ENCODE data around the gene CACNA1I.

CACNA1I gene

DNA sequence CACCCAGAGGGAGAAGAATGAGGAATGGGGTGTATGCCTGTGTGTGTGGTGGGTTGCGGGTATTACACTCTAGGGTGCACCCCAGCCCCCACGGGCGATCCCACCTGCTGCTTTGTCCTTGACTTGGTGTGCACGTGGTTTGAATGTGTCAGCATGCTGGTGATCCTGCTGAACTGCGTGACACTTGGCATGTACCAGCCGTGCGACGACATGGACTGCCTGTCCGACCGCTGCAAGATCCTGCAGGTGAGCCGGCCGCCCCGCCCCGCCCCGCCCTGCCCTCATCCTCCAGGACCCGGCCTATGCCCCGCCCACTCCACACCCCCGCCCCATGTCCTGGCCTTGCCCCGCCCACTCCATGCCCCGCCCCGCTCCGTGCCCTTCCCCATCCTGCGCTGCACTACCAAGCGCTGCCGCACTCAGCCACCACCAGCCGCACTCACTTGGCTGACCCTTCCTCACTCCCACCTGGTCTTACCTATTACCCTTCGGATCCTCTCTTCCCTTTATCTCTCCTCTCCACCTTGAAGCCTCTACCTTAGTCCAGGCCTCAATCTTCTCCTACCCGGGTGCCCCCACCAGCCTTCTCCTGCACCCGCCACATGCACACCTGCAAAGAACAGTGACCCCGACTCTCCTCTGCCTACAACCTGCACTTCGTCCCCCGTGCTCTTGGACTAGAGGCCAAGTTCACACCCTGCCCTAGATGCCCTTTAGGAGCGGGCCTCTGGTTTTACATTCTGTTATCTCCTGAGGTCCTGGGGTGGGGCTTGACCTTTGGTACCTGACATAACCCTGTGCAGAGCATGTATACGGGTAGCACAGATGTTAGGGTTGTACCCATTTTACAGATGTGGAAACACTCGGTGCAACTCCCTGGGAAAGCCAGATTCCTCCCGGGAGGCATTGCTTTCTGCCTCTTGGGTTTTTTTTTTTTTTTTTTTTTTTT, 27.7 kb downstream of the CACNA1I start:
- DNase-seq (ENCODE audit: low spot score): peak; percentile 58

DNA sequence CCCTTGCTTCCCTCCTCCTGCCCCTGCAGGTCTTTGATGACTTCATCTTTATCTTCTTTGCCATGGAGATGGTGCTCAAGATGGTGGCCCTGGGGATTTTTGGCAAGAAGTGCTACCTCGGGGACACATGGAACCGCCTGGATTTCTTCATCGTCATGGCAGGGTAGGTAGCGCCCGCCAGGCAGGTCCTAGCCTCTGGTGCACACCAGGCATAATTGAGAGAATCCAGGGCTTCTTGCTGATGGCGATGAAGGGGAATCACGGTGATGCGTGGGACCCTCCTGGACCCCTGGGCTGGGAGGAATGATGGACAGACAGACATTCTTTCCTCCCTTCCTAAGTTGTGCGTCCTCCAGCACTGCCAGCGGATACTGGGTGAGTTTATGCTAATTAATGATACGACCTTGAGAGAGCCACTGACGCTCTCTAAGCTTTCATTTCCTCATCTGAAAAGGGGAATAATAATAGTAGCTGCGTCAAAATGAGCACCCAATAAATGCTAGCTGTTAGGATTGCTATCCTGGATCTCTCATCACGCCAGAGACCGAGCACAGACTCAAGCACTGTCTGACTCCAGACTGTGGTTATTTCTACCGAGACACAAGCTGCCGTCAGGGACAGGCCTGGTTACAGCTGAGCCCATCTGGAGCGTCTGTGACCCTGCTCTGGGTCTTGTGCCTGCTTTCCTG, 30.1 kb downstream of the CACNA1I start:
- no peak for DNase-seq (ENCODE audit: low spot score)

GRCh38 chr22:39601180-39601535, 30.6 kb downstream of the CACNA1I start:
- DNase-seq (ENCODE audit: low spot score): no peak

- DNase-seq (ENCODE audit: low spot score): no peak
These were observed 32.8 kb downstream of the CACNA1I start for GRCh38 chr22:39603345-39603744.

DNA sequence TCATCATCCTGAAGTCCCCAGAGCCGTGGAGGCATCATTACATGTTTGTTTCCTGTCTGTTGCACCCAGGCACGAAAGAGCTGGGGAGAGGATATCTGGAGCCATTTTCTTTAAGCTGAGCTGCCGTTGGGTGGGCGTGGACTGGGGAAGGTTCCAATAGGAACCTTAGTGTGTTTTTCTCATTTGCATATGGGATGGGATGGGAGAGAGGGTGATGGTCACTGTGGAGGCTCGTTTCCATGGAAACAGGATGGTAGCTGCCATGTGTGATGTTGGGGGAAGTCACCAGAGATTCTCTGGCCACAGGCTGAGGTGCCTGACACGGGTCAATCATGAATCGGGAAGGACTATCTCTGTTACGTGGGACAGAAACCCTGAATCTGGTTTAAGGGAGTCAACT, 39.7 kb downstream of the CACNA1I start:
- DNase-seq (ENCODE audit: low spot score): no peak

- no peak for DNase-seq (ENCODE audit: low spot score)
These were observed 40.2 kb downstream of the CACNA1I start for GRCh38 chr22:39610766-39611165.

GRCh38 chr22:39611360-39611759, 40.8 kb downstream of the CACNA1I start:
- no peak for DNase-seq (ENCODE audit: low spot score)

GRCh38 chr22:39612811-39613548, 42.4 kb downstream of the CACNA1I start:
- DNase-seq (ENCODE audit: low spot score): no peak

- no peak for DNase-seq (ENCODE audit: low spot score)
These were observed 43.0 kb downstream of the CACNA1I start for GRCh38 chr22:39613549-39613921.

DNA sequence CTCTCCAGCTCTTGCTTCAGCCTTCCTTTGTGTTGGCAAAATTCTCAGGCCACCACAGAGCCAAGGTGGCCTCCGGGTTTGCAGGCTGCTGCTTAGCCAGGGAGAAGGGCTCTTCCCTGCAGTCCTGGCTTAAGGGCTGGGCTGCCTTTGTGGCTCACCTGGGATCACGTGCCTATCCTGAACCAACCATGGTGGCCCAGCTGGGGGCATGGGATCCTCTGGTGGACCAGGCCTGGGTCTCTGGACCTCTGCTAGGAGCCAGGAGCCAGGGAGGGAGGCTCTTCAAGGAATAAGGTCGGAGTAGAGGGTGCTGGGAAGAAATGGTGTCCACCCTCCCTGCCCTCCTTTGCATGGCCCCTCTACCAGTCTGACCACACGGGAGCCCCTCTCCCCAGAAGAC, 43.9 kb downstream of the CACNA1I start:
- no peak for DNase-seq (ENCODE audit: low spot score)

- DNase-seq (ENCODE audit: low spot score): no peak
These were observed 45.5 kb downstream of the CACNA1I start for GRCh38 chr22:39616051-39616450.

DNA sequence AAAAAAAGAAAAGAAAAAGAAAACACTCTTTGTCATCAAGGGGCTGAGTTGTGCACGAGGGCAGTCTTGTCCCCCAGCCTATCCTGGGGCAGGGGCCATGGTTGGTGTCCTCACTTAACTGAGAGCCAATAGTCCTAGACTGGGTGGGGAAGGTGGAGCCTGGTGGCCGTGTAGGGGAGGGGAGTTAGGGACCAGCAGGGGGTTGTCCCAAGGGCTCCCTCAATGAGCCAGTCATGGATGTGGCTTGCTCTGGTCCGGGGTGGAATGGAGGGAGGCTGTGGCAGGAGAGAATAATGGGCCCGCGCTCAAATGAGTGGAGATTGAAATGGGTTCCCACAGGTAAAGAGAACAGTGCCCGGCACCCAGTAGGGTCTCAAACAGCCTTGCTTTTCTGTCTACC, 46.2 kb downstream of the CACNA1I start:
- DNase-seq (ENCODE audit: low spot score): no peak

DNA sequence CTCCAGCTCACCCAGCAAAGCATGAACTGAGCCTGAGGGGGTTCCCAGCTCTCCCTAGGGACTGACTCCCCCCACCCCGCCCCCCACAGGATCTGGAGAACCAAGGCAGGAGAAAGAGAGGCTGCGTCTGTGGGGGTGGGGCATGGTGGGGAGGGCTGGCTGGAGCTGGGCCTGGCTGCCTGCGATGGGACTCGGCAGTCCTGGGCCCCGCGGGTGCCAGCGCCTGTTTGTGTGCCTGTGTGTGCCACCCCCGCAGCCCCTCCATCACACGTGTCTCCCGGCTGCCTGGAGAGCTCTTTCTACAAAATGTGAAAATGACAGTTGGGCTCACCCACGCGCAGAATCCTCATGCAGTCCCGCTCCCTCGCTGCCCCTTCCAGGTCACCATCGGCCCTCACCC, 46.8 kb downstream of the CACNA1I start:
- DNase-seq (ENCODE audit: low spot score): no peak

DNA sequence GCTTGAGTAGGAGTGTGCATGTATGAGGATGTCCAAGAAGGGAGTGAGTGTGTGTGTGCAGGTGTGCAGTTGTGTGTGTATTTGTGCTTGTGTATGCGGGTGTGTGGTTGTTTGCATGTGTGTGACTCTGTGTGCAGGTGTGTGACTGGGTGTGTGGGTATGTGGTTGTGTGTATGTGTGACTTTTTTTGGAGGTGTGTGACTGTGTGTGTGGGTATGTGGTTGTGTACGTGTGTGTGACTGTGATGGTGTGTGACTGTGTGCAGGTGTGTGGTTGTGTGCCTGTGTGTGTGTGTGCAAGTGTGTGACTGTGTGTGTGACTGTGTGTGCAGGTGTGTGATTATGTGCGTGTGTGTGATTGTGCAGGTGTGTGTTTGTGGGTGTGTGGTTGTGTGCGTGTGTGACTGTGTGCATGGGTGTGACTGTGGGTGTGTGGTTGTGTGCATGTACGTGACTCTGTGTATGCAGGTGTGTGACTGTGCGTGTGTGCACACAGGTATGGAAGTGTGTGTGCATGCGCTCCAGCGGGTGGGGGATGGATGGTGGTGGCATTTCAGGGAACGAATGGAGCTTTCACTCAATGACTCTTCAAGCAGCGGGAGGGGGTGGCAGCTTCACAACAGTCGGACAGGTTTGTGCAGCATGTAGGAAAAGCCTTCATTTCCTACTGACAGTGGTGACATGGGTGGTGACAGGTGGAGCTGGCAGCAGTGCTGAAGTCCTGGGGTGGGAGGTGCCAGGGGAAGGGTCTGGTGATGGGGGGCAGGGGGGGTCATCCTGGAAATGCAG, 47.6 kb downstream of the CACNA1I start:
- DNase-seq (ENCODE audit: low spot score): no peak

- DNase-seq (ENCODE audit: low spot score): no peak
These were observed 48.5 kb downstream of the CACNA1I start for GRCh38 chr22:39618996-39619530.

GRCh38 chr22:39620924-39621690, 50.6 kb downstream of the CACNA1I start:
- no peak for DNase-seq (ENCODE audit: low spot score)

- DNase-seq (ENCODE audit: low spot score): no peak
These were observed 51.3 kb downstream of the CACNA1I start for GRCh38 chr22:39621826-39622225.

DNA sequence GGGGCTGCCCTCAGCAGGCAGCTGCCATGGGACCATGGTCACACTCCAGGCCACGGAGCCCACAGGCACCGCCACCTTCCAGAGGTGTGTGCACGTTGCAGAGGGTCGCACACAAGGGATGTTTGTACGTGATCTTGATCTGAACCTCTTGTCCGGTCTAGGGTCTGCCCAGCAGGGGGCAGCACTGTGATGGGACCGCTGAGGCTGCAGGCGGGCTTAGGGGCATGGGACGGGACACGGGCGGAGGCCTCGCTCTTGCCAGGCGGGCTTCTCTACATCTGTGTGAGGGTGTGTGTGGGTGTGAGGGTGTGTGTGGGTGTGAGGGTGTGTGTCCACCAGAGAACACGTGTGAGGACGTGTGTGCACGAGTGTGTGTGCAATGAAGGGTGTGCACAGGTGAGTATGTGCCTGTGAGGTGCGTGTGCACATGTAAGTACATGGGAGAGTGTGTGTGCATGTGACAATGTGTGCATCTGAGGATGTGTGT, 52.4 kb downstream of the CACNA1I start:
- peak; percentile 85 for DNase-seq (ENCODE audit: low spot score)

DNA sequence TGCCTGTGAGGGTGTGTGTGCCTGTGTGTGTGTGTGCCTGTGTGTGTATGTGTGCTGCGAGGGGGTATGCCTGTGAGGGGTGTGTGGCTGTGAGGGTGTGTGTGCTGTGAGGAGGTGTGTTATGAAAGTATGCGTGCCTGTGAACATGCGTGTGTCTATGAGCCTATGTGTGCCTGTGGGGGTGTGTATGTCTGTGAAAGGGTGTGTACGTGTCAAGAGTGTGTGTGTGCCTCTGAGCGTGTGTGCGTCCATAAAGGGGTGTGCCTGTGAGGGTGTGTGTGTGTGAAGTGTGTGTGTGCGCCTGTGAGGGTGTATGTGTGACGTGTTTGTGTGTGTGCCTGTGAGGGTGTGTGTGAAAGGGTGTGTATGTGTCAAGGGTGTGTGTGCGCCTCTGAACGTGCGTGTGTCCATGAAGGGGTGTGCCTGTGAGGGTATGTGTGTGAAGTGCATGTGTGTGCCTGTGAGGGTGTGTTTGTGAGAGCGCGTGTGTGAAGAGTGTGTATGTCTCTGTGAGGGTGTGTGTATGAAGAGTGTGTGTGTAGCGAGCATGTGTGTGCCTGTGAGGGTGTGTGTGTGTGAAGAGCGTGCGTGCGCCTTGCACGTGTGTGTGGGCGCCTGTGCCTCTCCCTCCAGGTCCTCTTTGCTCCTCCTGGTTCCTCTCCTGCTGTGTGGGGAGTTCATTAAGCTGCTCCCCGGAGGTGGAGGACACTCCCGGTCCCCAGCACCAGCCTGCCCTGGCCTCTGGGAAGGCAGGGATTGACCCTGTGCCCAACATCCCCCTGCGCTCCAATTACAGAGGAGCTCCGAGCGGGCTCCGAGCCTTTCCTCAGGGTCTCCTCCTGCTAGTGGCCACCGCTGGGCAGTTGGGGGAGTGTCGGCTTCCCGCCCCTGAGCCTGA, 53.3 kb downstream of the CACNA1I start:
- no peak for DNase-seq (ENCODE audit: low spot score)

DNA sequence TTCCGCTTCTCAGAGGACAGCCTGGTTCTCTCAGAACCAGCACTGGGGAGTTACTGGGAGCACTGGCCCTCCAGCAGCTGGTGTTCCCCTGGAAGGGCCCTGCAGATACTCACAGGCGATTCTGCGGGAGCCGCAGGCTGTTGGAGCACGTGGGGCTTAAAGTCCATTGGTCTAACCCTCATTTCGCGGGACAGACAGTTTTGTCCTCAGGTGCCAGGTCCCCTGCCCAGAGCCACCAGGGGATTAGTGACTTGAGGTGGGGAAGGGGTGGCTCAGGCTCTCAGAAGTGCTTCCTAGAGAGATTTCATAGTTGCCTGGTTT, 53.9 kb downstream of the CACNA1I start:
- no peak for DNase-seq (ENCODE audit: low spot score)

Data from hematopoietic multipotent progenitor cell treated with erythropoietin and hydrocortisone succinate and interleukin-3 and kit ligand, for 15 days (in vitro differentiated cells).